IMR-90 (cell line): ENCODE measurements around the gene FBXW5. TPM values are rescaled to one million over a fixed set of nuclear protein-coding genes. Genes with fewer than 3 reads are reported as not detected.

Source experiments
- ATAC-seq: fragments of 200-7000 bp; cut with Tn5 transposase; 2 replicates; pipeline ENCODE4 v1.9.1; 2020; ENCODE audit warnings: low read depth, mild to moderate bottlenecking, moderate library complexity
- BruUV-seq: library from RNA; stranded (reverse); fragments of 400-500 nt; replicated peaks from 2 replicates; lab custom pipeline; 2021; lab: Mats Ljungman, UMichigan
- CTCF ChIA-PET: fragments of 300-600 bp; formaldehyde crosslinking; extraction: SDS; loops from one replicate; lab custom pipeline; 2021; ENCODE audit warnings: antibody characterized with exemption; lab: Yijun Ruan, JAX
- POLR2A ChIA-PET: fragments of 300-600 bp; sonication (Branson Sonifier 250); formaldehyde crosslinking; loops from one replicate; lab custom pipeline; 2022; ENCODE audit warnings: antibody characterized with exemption; ENCODE audit not compliant: unreplicated experiment; lab: Charles Lee
- DNase-seq: peaks from one replicate; pipeline ENCODE4 v3.0.0; 2013
- H2AFZ ChIP-seq: replicated peaks from 2 replicates; pipeline ENCODE3; 2013; ENCODE audit warnings: low read length, mild to moderate bottlenecking; ENCODE audit not compliant: poor library complexity
- H2AK5ac ChIP-seq: 2 replicates; pipeline ENCODE4 v1.6.1; 2013; ENCODE audit warnings: low read depth, low read length, inconsistent platforms
- H2AK9ac ChIP-seq: replicated peaks from 2 replicates; pipeline ENCODE3; 2013; ENCODE audit warnings: mild to moderate bottlenecking, low read depth, low read length, moderate library complexity; ENCODE audit not compliant: poor library complexity
- H2BK120ac ChIP-seq: 2 replicates; pipeline ENCODE4 v1.6.1; 2013; ENCODE audit warnings: low read depth, low read length, inconsistent platforms
- H2BK15ac ChIP-seq: 3 replicates; pipeline ENCODE4 v1.6.1; 2013; ENCODE audit warnings: low read depth, low read length, inconsistent platforms
- H2BK20ac ChIP-seq: 2 replicates; pipeline ENCODE4 v1.6.1; 2013; ENCODE audit warnings: low read depth, mild to moderate bottlenecking, inconsistent platforms, low read length, moderate library complexity
- H2BK5ac ChIP-seq: 2 replicates; pipeline ENCODE4 v1.6.1; 2013; ENCODE audit warnings: mild to moderate bottlenecking, low read depth, low read length, inconsistent platforms; ENCODE audit not compliant: poor library complexity, severe bottlenecking
- H3K14ac ChIP-seq: replicated peaks from 2 replicates; pipeline ENCODE4 v1.6.1; 2013; ENCODE audit warnings: low read depth, low read length, inconsistent platforms
- H3K18ac ChIP-seq: 2 replicates; pipeline ENCODE4 v1.6.1; 2013; ENCODE audit warnings: low read depth, low read length, control low read depth
- H3K23ac ChIP-seq: 2 replicates; pipeline ENCODE4 v1.6.1; 2013; ENCODE audit warnings: low read depth, low read length, inconsistent platforms
- H3K27ac ChIP-seq: 2 replicates; pipeline ENCODE4 v1.5.1; 2013; ENCODE audit warnings: mild to moderate bottlenecking, control low read depth, low read length; ENCODE audit not compliant: insufficient read depth
- H3K27me3 ChIP-seq: 2 replicates; pipeline ENCODE4 v1.6.1; 2013; ENCODE audit warnings: low read length; ENCODE audit not compliant: control insufficient read depth, insufficient read depth
- H3K36me3 ChIP-seq: 2 replicates; pipeline ENCODE4 v1.6.1; 2013; ENCODE audit warnings: low read length, mixed read lengths; ENCODE audit not compliant: control insufficient read depth, insufficient read depth
- H3K4ac ChIP-seq: 2 replicates; pipeline ENCODE4 v1.6.1; 2013; ENCODE audit warnings: low read depth, low read length, inconsistent platforms
- H3K4me1 ChIP-seq: 2 replicates; pipeline ENCODE4 v1.6.1; 2013; ENCODE audit warnings: low read length, mixed read lengths; ENCODE audit not compliant: control insufficient read depth, insufficient read depth
- H3K4me2 ChIP-seq: 2 replicates; pipeline ENCODE4 v1.6.1; 2013; ENCODE audit warnings: low read depth, mild to moderate bottlenecking, control low read depth, low read length, moderate library complexity
- H3K4me3 ChIP-seq: 2 replicates; pipeline ENCODE4 v1.5.1; 2013; ENCODE audit warnings: low read depth, mild to moderate bottlenecking, control low read depth, low read length, moderate library complexity; ENCODE audit not compliant: insufficient read depth
- H3K56ac ChIP-seq: 2 replicates; pipeline ENCODE4 v1.6.1; 2013; ENCODE audit warnings: low read length, inconsistent platforms; ENCODE audit not compliant: insufficient read depth; ENCODE audit errors: extremely low read depth
- H3K79me1 ChIP-seq, 2 experiments: 2 replicates each; pipeline ENCODE4 v1.6.1; 2013; ENCODE audit warnings: low read length in 2 of 2, inconsistent platforms in 1 of 2, low read depth in 1 of 2
- H3K9ac ChIP-seq: 2 replicates; pipeline ENCODE4 v1.6.1; 2013; ENCODE audit warnings: low read depth, low read length, control low read depth
- H3K9me1 ChIP-seq: 2 replicates; pipeline ENCODE4 v1.6.1; 2013; ENCODE audit warnings: low read length, inconsistent platforms; ENCODE audit not compliant: insufficient read depth
- H3K9me3 ChIP-seq: 2 replicates; pipeline ENCODE4 v1.6.1; 2013; ENCODE audit warnings: low read length; ENCODE audit not compliant: control insufficient read depth, insufficient read depth
- H4K20me1 ChIP-seq: 2 replicates; pipeline ENCODE4 v1.6.1; 2013; ENCODE audit warnings: low read length, inconsistent platforms; ENCODE audit not compliant: insufficient read depth
- H4K5ac ChIP-seq: 2 replicates; pipeline ENCODE4 v1.6.1; 2013; ENCODE audit warnings: mild to moderate bottlenecking, low read depth, low read length, control low read depth
- H4K8ac ChIP-seq, 2 experiments: 2 replicates each; pipeline ENCODE4 v1.6.1; 2013; ENCODE audit warnings: low read depth in 2 of 2, low read length in 2 of 2, control low read depth in 1 of 2, inconsistent platforms in 1 of 2
- H4K91ac ChIP-seq: 2 replicates; pipeline ENCODE4 v1.6.1; 2013; ENCODE audit warnings: low read depth, low read length, inconsistent platforms; ENCODE audit not compliant: insufficient read depth
- CEBPB ChIP-seq: IDR thresholded peaks from 2 replicates; pipeline ENCODE4 v1.6.1; 2012; ENCODE audit warnings: low read depth, low read length, improper control_type of control experiment
- CHD1 ChIP-seq: IDR thresholded peaks from 2 replicates; pipeline ENCODE4 v1.6.1; 2012; ENCODE audit warnings: low read depth, low read length, improper control_type of control experiment
- ELK1 ChIP-seq: fragments of 150-350 bp; IDR thresholded peaks from 2 replicates; pipeline ENCODE4 v1.6.1; 2016; ENCODE audit warnings: low read depth, mild to moderate bottlenecking, low read length, moderate library complexity, borderline replicate concordance
- MAFK ChIP-seq: IDR thresholded peaks from 2 replicates; pipeline ENCODE4 v1.6.1; 2012; ENCODE audit warnings: low read depth, low read length, improper control_type of control experiment
- RCOR1 ChIP-seq: IDR thresholded peaks from 2 replicates; pipeline ENCODE4 v1.6.1; 2012; ENCODE audit warnings: mild to moderate bottlenecking, low read length, improper control_type of control experiment; ENCODE audit not compliant: insufficient replicate concordance
- WGBS, 2 experiments: methylation state at CpG; one replicate each; pipeline versions ENCODE4 v1.1.5 to v1.1.7; 2013; ENCODE audit warnings: missing lambda C conversion rate in 2 of 2; ENCODE audit not compliant: insufficient read length in 1 of 2; ENCODE audit errors: extremely low coverage in 2 of 2; 5-methylcytosine and 5-hydroxymethylcytosine counted together
- dilution Hi-C: fragments of 300-500 bp; cut with HindIII; formaldehyde crosslinking; loops from one replicate; pipeline ENCODE4 v1.14.3; 2018; ENCODE audit warnings: low sequenced_read_pairs; ENCODE audit not compliant: unreplicated experiment
- in situ Hi-C: fragments of 300-500 bp; cut with MboI; formaldehyde crosslinking; loops from 3 replicates; pipeline ENCODE4 v1.14.3; 2019; ENCODE audit warnings: low sequenced_read_pairs, inconsistent platforms, mixed read lengths
- intact Hi-C: fragments of 100-400 bp; cut with micrococcal nuclease; formaldehyde crosslinking; loops from 2 replicates; pipeline ENCODE4 v1.10.0; 2022
- polyA plus RNA-seq, 3 experiments: library from polyadenylated mRNA; depleted of rRNA; stranded (reverse); fragments of >200 nt; gene quantifications; 2 replicates each; pipeline ENCODE4 v1.2.3, GENCODE V29; 2012; ENCODE audit warnings: low replicate concordance in 1 of 3
- total RNA-seq: library from RNA; depleted of rRNA; stranded (reverse); fragments of >200 nt; gene quantifications from 2 replicates; pipeline ENCODE4 v1.2.3, GENCODE V29; 2012

The FBXW5 gene
- total and polyA plus RNA-seq, 2 of the 4 experiments (the other 2 are of a cell fraction): 65.1 to 80.2 TPM

- intact Hi-C loops: no loop called here
- no peak overlapping the region for H3K9ac ChIP-seq
- H2AK9ac ChIP-seq: peak overlapping the region; percentile 16
- H3K9me1 ChIP-seq: peaks cover 4% of the 10 kb centered on the region
- no peak overlapping the region for H2BK120ac ChIP-seq
- no peak overlapping the region for H2BK5ac ChIP-seq
- no peak overlapping the region for H3K27ac ChIP-seq
- ATAC-seq: no peak
- H4K5ac ChIP-seq: no peak overlapping the region
- no peak overlapping the region for H4K8ac ChIP-seq
- H2BK15ac ChIP-seq: no peak overlapping the region
- no peaks in the 10 kb centered on the region for H3K9me3 ChIP-seq
- TF ChIP-seq CEBPB (no peak), ELK1 (no peak), RCOR1 (no peak), CHD1 (no peak), MAFK (no peak)
- dilution Hi-C loops: no loop called here
- H4K91ac ChIP-seq: no peak overlapping the region
- no peak overlapping the region for H2AFZ ChIP-seq
- H3K79me1 ChIP-seq: peaks cover 0 to 20% of the 10 kb centered on the region in 2 experiments; a peak in 3 of 4 replicates
- no peak overlapping the region for H3K23ac ChIP-seq
- H3K36me3 ChIP-seq: peaks cover 16% of the 10 kb centered on the region
- H3K4me3 ChIP-seq: no peak overlapping the region
- H2BK20ac ChIP-seq: no peak overlapping the region
- no peak overlapping the region for H3K4ac ChIP-seq
- in situ Hi-C loops: no loop called here
- H3K14ac ChIP-seq: no peak overlapping the region
- POLR2A ChIA-PET: no interaction called here
- H3K18ac ChIP-seq: no peak overlapping the region
- no TSS peak for BruUV-seq
- CTCF ChIA-PET: interaction anchor here (2.0 kb wide), 1 partner anchor 89 kb away, joined by 27 read pairs; no protein-coding TSS in a partner anchor
- H3K4me1 ChIP-seq: peaks cover 4% of the 10 kb centered on the region
- DNase-seq: no peak
- no peaks in the 10 kb centered on the region for H3K27me3 ChIP-seq
- no peak overlapping the region for H3K56ac ChIP-seq
- no peak overlapping the region for H2AK5ac ChIP-seq
- H3K4me2 ChIP-seq: no peak overlapping the region
- 85% methylated on average over 4 of the region's 27 CpGs; no CpG with 5 or more reads in 1 of the 2 experiments for WGBS, 2 experiments
- peaks cover 14% of the 10 kb centered on the region for H4K20me1 ChIP-seq
Observed at GRCh38 chr9:136946228-136947027, 1.9 kb upstream of the FBXW5 start.
